Neural progenitor cell (in vitro differentiated cells): Measurements from ENCODE around the gene PDXP.

ENCODE experiments used
- CTCF ChIP-seq: fragments of 200-600 bp; sonication (generic); IDR thresholded peaks from 2 replicates; pipeline ENCODE4 v1.5.1; 2017; ENCODE audit warnings: antibody characterized with exemption, mild to moderate bottlenecking
- EZH2 ChIP-seq: fragments of 200-600 bp; sonication (generic); IDR thresholded peaks from 2 replicates; pipeline ENCODE4 v1.6.1; 2017; ENCODE audit warnings: antibody characterized with exemption, mild to moderate bottlenecking, moderate library complexity
- EZH2phosphoT487 ChIP-seq: fragments of 200-600 bp; sonication (generic); IDR thresholded peaks from 2 replicates; pipeline ENCODE4 v1.6.1; 2017; ENCODE audit warnings: antibody characterized with exemption

- TF ChIP-seq CTCF (no peak), EZH2phosphoT487 (no peak), EZH2 (no peak)
These were observed 31.9 kb downstream of the PDXP start for GRCh38 chr22:37690407-37690806.
